ENCODE results near the gene LIN52. TPM values are rescaled to one million over a fixed set of nuclear protein-coding genes. Genes with fewer than 3 reads are reported as not detected.

The LIN52 gene
- total RNA-seq, 1 donor = 10.0 TPM

GRCh38 chr14:74049876-74050495, 34.8 kb upstream of the LIN52 start:
- H3K4me3 ChIP-seq (ENCODE audit: low read depth, low read length) = no peak overlapping the region
- no peak for TF ChIP-seq CTCF (IDR thresholded peaks at IDR 0.05; ENCODE audit: insufficient read depth, low read length)
- no peak for DNase-seq (ENCODE audit: low read depth)

- no peak for DNase-seq (ENCODE audit: low read depth)
- TF ChIP-seq CTCF (IDR thresholded peaks at IDR 0.05; ENCODE audit: insufficient read depth, low read length) = no peak
Measured at GRCh38 chr14:74062809-74063150, 22.0 kb upstream of the LIN52 start.

GRCh38 chr14:74064426-74064825, 20.3 kb upstream of the LIN52 start:
- H3K4me3 ChIP-seq (ENCODE audit: low read depth, low read length) = no peak overlapping the region
- no peak for DNase-seq (ENCODE audit: low read depth)
- no peak for TF ChIP-seq CTCF (IDR thresholded peaks at IDR 0.05; ENCODE audit: insufficient read depth, low read length)

More at GRCh38 chr14:74062809-74063150, 22.0 kb upstream of the LIN52 start:
- no peak overlapping the region for H3K4me3 ChIP-seq (ENCODE audit: low read depth, low read length)

GRCh38 chr14:74064883-74065282, 19.9 kb upstream of the LIN52 start:
- no peak for TF ChIP-seq CTCF (IDR thresholded peaks at IDR 0.05; ENCODE audit: insufficient read depth, low read length)
- no peak overlapping the region for H3K4me3 ChIP-seq (ENCODE audit: low read depth, low read length)
- DNase-seq (ENCODE audit: low read depth) = no peak

GRCh38 chr14:74065746-74066575, 18.8 kb upstream of the LIN52 start:
- H3K4me3 ChIP-seq (ENCODE audit: low read depth, low read length) = no peak overlapping the region
- DNase-seq (ENCODE audit: low read depth) = peak; percentile 52
- no peak for TF ChIP-seq CTCF (IDR thresholded peaks at IDR 0.05; ENCODE audit: insufficient read depth, low read length)

- no peak for DNase-seq (ENCODE audit: low read depth)
- TF ChIP-seq CTCF (IDR thresholded peaks at IDR 0.05; ENCODE audit: insufficient read depth, low read length) = no peak
- no peak overlapping the region for H3K4me3 ChIP-seq (ENCODE audit: low read depth, low read length)
Measured at GRCh38 chr14:74077401-74077800, 7.4 kb upstream of the LIN52 start.
